ENCODE results near the gene MFAP1.

DNA sequence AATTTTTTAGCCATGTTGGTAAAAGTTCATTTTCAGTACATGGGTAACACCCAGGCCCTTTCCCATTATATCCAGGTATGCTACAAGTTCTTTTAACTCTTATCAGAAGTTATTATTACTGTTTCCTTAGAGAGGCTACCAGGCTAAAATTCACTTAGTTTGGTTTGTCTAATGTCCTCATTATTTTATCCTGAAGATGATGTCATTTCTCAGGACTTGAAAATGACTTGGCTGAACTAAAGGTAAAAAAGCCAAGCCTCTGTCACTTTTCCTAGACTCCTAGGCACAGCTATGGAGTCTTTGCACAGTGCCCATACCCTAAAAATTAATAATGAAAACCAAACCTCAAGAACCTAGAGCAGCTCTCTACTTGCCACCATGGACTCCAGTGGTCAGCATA, 51.9 kb downstream of the MFAP1 start:
- TF ChIP-seq ELF4 (IDR thresholded peaks at IDR 0.05) = no peak
- TF ChIP-seq FOXM1 (IDR thresholded peaks at IDR 0.05; ENCODE audit: borderline replicate concordance) = no peak
- TF ChIP-seq NFRKB (IDR thresholded peaks at IDR 0.05) = no peak
- no peak for TF ChIP-seq FOXA1 (IDR thresholded peaks at IDR 0.05)
- TF ChIP-seq BHLHE40 (IDR thresholded peaks at IDR 0.05; ENCODE audit: borderline replicate concordance) = no peak
- no peak for TF ChIP-seq ARNT (IDR thresholded peaks at IDR 0.05)
- TF ChIP-seq SUZ12 (IDR thresholded peaks at IDR 0.05) = no peak
- TF ChIP-seq, protein P1, sequence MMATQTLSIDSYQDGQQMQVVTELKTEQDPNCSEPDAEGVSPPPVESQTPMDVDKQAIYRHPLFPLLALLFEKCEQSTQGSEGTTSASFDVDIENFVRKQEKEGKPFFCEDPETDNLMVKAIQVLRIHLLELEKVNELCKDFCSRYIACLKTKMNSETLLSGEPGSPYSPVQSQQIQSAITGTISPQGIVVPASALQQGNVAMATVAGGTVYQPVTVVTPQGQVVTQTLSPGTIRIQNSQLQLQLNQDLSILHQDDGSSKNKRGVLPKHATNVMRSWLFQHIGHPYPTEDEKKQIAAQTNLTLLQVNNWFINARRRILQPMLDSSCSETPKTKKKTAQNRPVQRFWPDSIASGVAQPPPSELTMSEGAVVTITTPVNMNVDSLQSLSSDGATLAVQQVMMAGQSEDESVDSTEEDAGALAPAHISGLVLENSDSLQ (IDR thresholded peaks at IDR 0.05) = no peak
- no peak for TF ChIP-seq SP1 (IDR thresholded peaks at IDR 0.05)
- TF ChIP-seq ZNF384 (IDR thresholded peaks at IDR 0.05) = no peak

Measured in HEK293T (cell line).